ENCODE results near the gene SENP1. TPM values are rescaled to one million over a fixed set of nuclear protein-coding genes. Genes with fewer than 3 reads are reported as not detected.

Gene SENP1
- 28.8 and 30.1 TPM in 2 replicates for total RNA-seq (2021)
- long read RNA-seq, full-length matches to known transcripts = 10 of 55 reads
- long read RNA-seq, partial matches to known transcripts = 33 of 55 reads
- long read RNA-seq, other reads (novel, unspliced or antisense) = 12 of 55 reads

- peaks cover 6% of the 10 kb centered on the region for H3K23me2 ChIP-seq (ENCODE audit: insufficient read length, low read depth, low read length, poor library complexity, severe bottlenecking)
- H3K27me3 ChIP-seq (ENCODE audit: insufficient read depth, low read length) = no peaks in the 10 kb centered on the region
- peak within 1 kb of the TSS; percentile 90 for H2BK12ac ChIP-seq (ENCODE audit: insufficient read length, low read depth, low read length)
- H3K27ac ChIP-seq (ENCODE audit: insufficient read length, low read depth, low read length) = peak within 1 kb of the TSS; percentile 99
- Mint-ChIP-seq H3K4me3 (peak within 1 kb of the TSS; percentile 84 to 94), H3K9me3 (no peaks in the 10 kb centered on the region), H3K27me3 (ENCODE audit: low read depth) (peaks cover 13% of the 10 kb centered on the region), H3K27ac (peak within 1 kb of the TSS; percentile 99 to 100 (median 99)), H3K36me3 (ENCODE audit: insufficient read depth in 1 of 3, low read depth in 3 of 3) (no peaks in the 10 kb centered on the region), H3K4me1 (peaks cover 16 to 18% of the 10 kb centered on the region in 2 experiments)
- H2AFZ ChIP-seq (ENCODE audit: low read length) = peak within 1 kb of the TSS; percentile 41
- H3T11ph ChIP-seq (ENCODE audit: low read length) = peak within 1 kb of the TSS; percentile 99
- H2BK15ac ChIP-seq (ENCODE audit: low read depth, low read length) = no peak within 1 kb of the TSS
- H4K91ac ChIP-seq (ENCODE audit: insufficient read length, low read depth, low read length) = peak within 1 kb of the TSS; percentile 23
- peak within 1 kb of the TSS; percentile 100 for H3K14ac ChIP-seq (ENCODE audit: insufficient read depth, low read length)
- H3K4ac ChIP-seq (ENCODE audit: low read depth, low read length) = no peak within 1 kb of the TSS; the same call in 1 of the 2 replicates
- peak within 1 kb of the TSS; percentile 98 for H3K9ac ChIP-seq (ENCODE audit: extremely low read depth, insufficient read length, low read length)
- no CpG with 5 or more reads among the region's 53 CpGs for WGBS (ENCODE audit: extremely low coverage, insufficient read length, low lambda C conversion rate)
- no peak within 1 kb of the TSS for H2BK120ac ChIP-seq (ENCODE audit: low read depth, low read length, poor library complexity, severe bottlenecking)
- H3K4me1 ChIP-seq (ENCODE audit: insufficient read depth, low read length) = peaks cover 7% of the 10 kb centered on the region
- no peak within 1 kb of the TSS for H3K23ac ChIP-seq (ENCODE audit: insufficient read length, low read depth, low read length)
- peak within 1 kb of the TSS; percentile 96 for H3K4me2 ChIP-seq (ENCODE audit: insufficient read depth, insufficient read length, low read length)
- peak within 1 kb of the TSS; percentile 67 for H4K8ac ChIP-seq (replicated peaks; ENCODE audit: insufficient read length, low read depth, low read length)
- no peaks in the 10 kb centered on the region for H3K9me3 ChIP-seq (ENCODE audit: control insufficient read depth, low read depth, low read length)
- no peak within 1 kb of the TSS for H2AK5ac ChIP-seq (ENCODE audit: insufficient read length, low read length)
- TF ChIP-seq CTCF (conservative IDR thresholded peaks at IDR 0.05) = no peak; the same call in 1 of the 3 replicates
- peak within 1 kb of the TSS; percentile 89 for H3K56ac ChIP-seq (ENCODE audit: insufficient read length, low read depth, low read length)
- H3K79me1 ChIP-seq (ENCODE audit: insufficient read depth, low read depth, low read length, poor library complexity, severe bottlenecking) = no peaks in the 10 kb centered on the region
- peak; percentile 93 for DNase-seq
- H2BK5ac ChIP-seq (ENCODE audit: insufficient read length, low read length) = peak within 1 kb of the TSS; percentile 97
- peak within 1 kb of the TSS; percentile 100 for H3K18ac ChIP-seq (ENCODE audit: insufficient read length, low read depth, low read length)
- no peaks in the 10 kb centered on the region for H4K20me1 ChIP-seq (ENCODE audit: control insufficient read depth, insufficient read depth, insufficient read length)
- peaks cover 3% of the 10 kb centered on the region; the same call in 1 of the 2 replicates for H3K79me2 ChIP-seq (ENCODE audit: insufficient read depth, low read length)
- no peak within 1 kb of the TSS for H2BK20ac ChIP-seq (ENCODE audit: low read depth, low read length, poor library complexity, severe bottlenecking)
- peak within 1 kb of the TSS; percentile 99 for H4K5ac ChIP-seq (ENCODE audit: insufficient read length, low read depth, low read length)
These were observed at the start of gene SENP1 for GRCh38 chr12:48105867-48106680. TSS of gene SENP1 (minus strand) at chr12:48106079. CDS start at chr12:48101472, 4,607 bp downstream.
